HG02759 (cell line): ENCODE data around the gene TEC.
"Not testable (repeated sequence)": the region's sequence is repeated elsewhere in the genome, so short reads cannot be mapped to it uniquely, and the experiment has no call there.

Experiments used
- ATAC-seq: cut with Tn5 transposase; IDR thresholded peaks from one replicate; pipeline ENCODE4 v1.9.1; 2021; ENCODE audit warnings: mild to moderate bottlenecking, moderate library complexity; ENCODE audit not compliant: unreplicated experiment

The TEC gene

GRCh38 chr4:48243887-48244286 is 25.8 kb downstream of the TEC start:
- no peak for ATAC-seq

- ATAC-seq, result no peak
Observed at GRCh38 chr4:48243429-48243828, 26.2 kb downstream of the TEC start.

- no peak for ATAC-seq
Observed at GRCh38 chr4:48242511-48243195, 27.0 kb downstream of the TEC start.

- no peak for ATAC-seq
Observed at GRCh38 chr4:48241731-48242130, 27.9 kb downstream of the TEC start.

- no peak for ATAC-seq
Observed at GRCh38 chr4:48237996-48238645, 31.5 kb downstream of the TEC start.

GRCh38 chr4:48235050-48235449 is 34.6 kb downstream of the TEC start:
- ATAC-seq, result no peak

GRCh38 chr4:48234575-48234974 is 35.1 kb downstream of the TEC start:
- no peak for ATAC-seq

GRCh38 chr4:48228949-48229348 is 40.7 kb downstream of the TEC start:
- peak; percentile 43 for ATAC-seq

GRCh38 chr4:48227662-48228061 is 42.0 kb downstream of the TEC start:
- peak; percentile 51 for ATAC-seq

- no peak for ATAC-seq
Observed at GRCh38 chr4:48226199-48226598, 43.4 kb downstream of the TEC start.

- ATAC-seq, result no peak
Observed at GRCh38 chr4:48225368-48226141, 44.1 kb downstream of the TEC start.

- ATAC-seq, result no peak
Observed at GRCh38 chr4:48224606-48225005, 45.0 kb downstream of the TEC start.

- no peak for ATAC-seq
Observed at GRCh38 chr4:48223633-48224295, 45.9 kb downstream of the TEC start.

GRCh38 chr4:48222491-48222890 is 47.1 kb downstream of the TEC start:
- ATAC-seq, result no peak

GRCh38 chr4:48219430-48219829 is 50.2 kb downstream of the TEC start:
- ATAC-seq, result not testable (repeated sequence)

- no peak for ATAC-seq
Observed at GRCh38 chr4:48216563-48216962, 53.1 kb downstream of the TEC start.

GRCh38 chr4:48215977-48216376 is 53.7 kb downstream of the TEC start:
- ATAC-seq, result no peak

GRCh38 chr4:48212165-48212564 is 57.5 kb downstream of the TEC start:
- ATAC-seq, result peak; percentile 79

GRCh38 chr4:48210966-48211328 is 58.7 kb downstream of the TEC start:
- no peak for ATAC-seq

GRCh38 chr4:48205626-48206025 is 64.0 kb downstream of the TEC start:
- no peak for ATAC-seq

GRCh38 chr4:48205107-48205506 is 64.5 kb downstream of the TEC start:
- ATAC-seq, result no peak
